Measurements from ENCODE around the gene CCNL2. TPM values are rescaled to one million over a fixed set of nuclear protein-coding genes. Genes with fewer than 3 reads are reported as not detected.
A peak's percentile ranks its signal among the peaks of the same experiment; 100 is the strongest.
"Not testable (repeated sequence)": the region's sequence is repeated elsewhere in the genome, so short reads cannot be mapped to it uniquely, and the experiment has no call there.

The CCNL2 gene
- total and polyA plus RNA-seq, 12 donors, result 53.4 to 893 (median 168) TPM

DNA sequence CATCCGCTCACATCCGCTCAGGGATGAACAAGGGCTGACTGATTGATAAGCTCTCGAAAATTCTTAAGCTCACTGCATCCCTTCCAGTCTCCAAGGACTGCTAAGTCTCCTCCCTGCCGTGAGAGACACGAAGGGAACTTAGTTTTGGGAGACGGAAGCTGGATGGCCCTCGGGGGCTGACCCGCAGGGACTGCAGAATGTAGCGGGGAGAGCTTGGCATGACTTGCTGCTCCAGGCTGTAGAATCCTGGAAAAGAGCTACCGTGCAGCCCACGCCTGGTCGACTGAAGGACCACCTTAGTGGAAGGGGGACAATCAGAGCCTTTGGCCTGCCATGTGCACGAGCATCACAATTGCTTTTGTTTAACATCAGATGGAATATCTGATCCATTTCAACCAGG lies 16.6 kb upstream of the CCNL2 start:
- no peaks in the 10 kb centered on the region for H3K36me3 ChIP-seq (replicated peaks in 1 of 2)
- no peak for TF ChIP-seq POLR2A (IDR thresholded peaks at IDR 0.05)
- no peak for TF ChIP-seq CTCF (IDR thresholded peaks at IDR 0.05)
- no peaks in the 10 kb centered on the region for H3K9me3 ChIP-seq (replicated peaks in 1 of 3)
- DNase-seq, result no peak
- intact Hi-C loops (cut with DNase I), result no loop called here
- 71 to 77% (median 76%) methylated on average over 13 of the region's 13 CpGs for WGBS, 4 donors
- H3K27ac ChIP-seq, result no peak overlapping the region
- no peaks in the 10 kb centered on the region for H3K4me1 ChIP-seq (replicated peaks in 1 of 2)
- H3K27me3 ChIP-seq, result no peaks in the 10 kb centered on the region
- no peak overlapping the region for H3K4me3 ChIP-seq

GRCh38 chr1:1412311-1412902 lies 13.3 kb upstream of the CCNL2 start:
- H3K27ac ChIP-seq; H3K9me3 ChIP-seq (replicated peaks in 1 of 3); H3K27me3 ChIP-seq; H3K36me3 ChIP-seq (replicated peaks in 1 of 2); H3K4me3 ChIP-seq; intact Hi-C loops (cut with DNase I); DNase-seq: not testable (repeated sequence)
- H3K4me1 ChIP-seq (replicated peaks in 1 of 2), result peaks cover 5 to 12% of the 10 kb centered on the region in 2 donors
- WGBS, 4 donors, result 92 to 96% (median 94%) methylated on average over 11 of the region's 11 CpGs

GRCh38 chr1:1411626-1412025 lies 12.5 kb upstream of the CCNL2 start:
- no peak overlapping the region for H3K4me3 ChIP-seq
- H3K36me3 ChIP-seq (replicated peaks in 1 of 2), result no peaks in the 10 kb centered on the region
- no peaks in the 10 kb centered on the region for H3K27me3 ChIP-seq
- 89 to 95% (median 93%) methylated on average over 8 to 13 of the region's 13 CpGs for WGBS, 4 donors
- TF ChIP-seq POLR2A (IDR thresholded peaks at IDR 0.05) (no peak), CTCF (IDR thresholded peaks at IDR 0.05) (no peak)
- H3K4me1 ChIP-seq (replicated peaks in 1 of 2), result peaks cover 5 to 12% of the 10 kb centered on the region in 2 donors
- intact Hi-C loops (cut with DNase I), result no loop called here
- H3K27ac ChIP-seq, result no peak overlapping the region
- no peak for DNase-seq
- H3K9me3 ChIP-seq (replicated peaks in 1 of 3), result no peaks in the 10 kb centered on the region

GRCh38 chr1:1410238-1410637 lies 11.1 kb upstream of the CCNL2 start:
- H3K4me1 ChIP-seq (replicated peaks in 1 of 2), result peaks cover 13 to 24% of the 10 kb centered on the region in 2 donors
- H3K36me3 ChIP-seq (replicated peaks in 1 of 2); H3K27ac ChIP-seq; intact Hi-C loops (cut with DNase I); H3K27me3 ChIP-seq; DNase-seq; H3K9me3 ChIP-seq (replicated peaks in 1 of 3); H3K4me3 ChIP-seq: not testable (repeated sequence)
- WGBS, 4 donors, result 69 to 77% (median 72%) methylated on average over 8 of the region's 8 CpGs

DNA sequence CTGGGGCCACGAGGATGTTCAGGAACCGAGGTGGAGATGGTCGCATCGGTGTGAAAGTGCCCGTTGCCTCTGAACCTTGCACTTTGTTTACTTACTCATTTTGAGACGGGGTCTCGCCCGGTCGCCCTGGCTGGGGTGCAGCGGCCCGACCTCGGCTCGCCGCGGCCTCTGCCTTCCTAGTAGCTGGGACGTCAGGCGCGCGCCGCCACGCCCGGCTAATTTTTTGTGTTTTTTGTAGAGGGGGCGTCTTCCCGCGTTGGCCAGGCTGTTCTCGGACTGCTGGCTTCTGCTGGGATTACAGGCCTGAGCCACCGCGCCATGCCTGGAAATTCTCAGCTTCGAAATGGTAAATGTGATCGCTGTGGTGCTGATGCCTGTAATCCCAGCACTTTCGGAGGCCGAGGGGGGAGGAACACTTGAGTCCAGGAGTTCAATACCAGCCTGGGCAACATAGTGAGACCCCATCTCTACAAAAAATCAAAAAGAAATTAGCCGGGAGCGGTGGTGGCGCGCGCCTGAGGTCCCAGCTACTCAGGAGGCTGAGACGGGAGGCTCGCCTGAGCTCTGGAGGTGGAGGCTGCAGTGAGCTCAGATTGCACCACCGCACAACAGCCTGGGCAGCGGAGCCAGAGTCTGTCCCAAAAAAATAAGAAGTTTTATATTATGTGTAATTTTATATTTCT lies 8.6 kb upstream of the CCNL2 start:
- DNase-seq, result peak in 2 of 7 donors; percentile 44 to 62
- Histone ChIP-seq H3K4me3 (peak overlapping the region; percentile 73 to 96 (median 86)), H3K9me3 (replicated peaks in 1 of 3) (no peaks in the 10 kb centered on the region), H3K36me3 (replicated peaks in 1 of 2) (peaks cover 0 to 31% of the 10 kb centered on the region in 2 donors), H3K27me3 (no peaks in the 10 kb centered on the region), H3K4me1 (replicated peaks in 1 of 2) (peaks cover 13 to 24% of the 10 kb centered on the region in 2 donors), H3K27ac (peak overlapping the region; percentile 46 to 90 (median 77))
- 8 to 17% (median 12%) methylated on average over 25 to 41 of the region's 41 CpGs for WGBS, 4 donors
- no peak for TF ChIP-seq POLR2A (IDR thresholded peaks at IDR 0.05)
- peak in 2 of 6 experiments; percentile 21 to 38 for TF ChIP-seq CTCF (IDR thresholded peaks at IDR 0.05)
- intact Hi-C loops (cut with DNase I), result no loop called here

Data from adrenal gland (tissue), 12 donors.